ENCODE measurements around the gene RCOR1.

DNA sequence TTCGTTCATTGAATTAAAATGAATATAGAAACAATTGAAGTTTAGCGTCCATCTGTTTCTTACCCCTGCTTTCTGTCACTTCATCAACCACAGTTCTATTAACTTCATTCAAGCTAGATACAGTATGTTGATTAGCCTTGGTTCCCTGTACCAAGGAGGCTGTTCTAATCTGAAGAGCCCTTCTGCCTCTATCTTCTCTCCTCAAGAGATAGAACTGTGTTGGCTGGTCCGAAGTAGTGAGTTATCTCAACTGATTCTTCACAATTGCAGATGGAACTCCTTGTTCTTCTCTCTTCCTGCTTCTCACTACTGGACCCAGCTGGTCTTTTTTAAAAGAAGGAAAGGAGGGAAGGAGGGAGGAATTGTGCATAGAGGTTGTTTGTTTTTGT lies 102.7 kb downstream of the RCOR1 start:
- TF ChIP-seq, protein P1, sequence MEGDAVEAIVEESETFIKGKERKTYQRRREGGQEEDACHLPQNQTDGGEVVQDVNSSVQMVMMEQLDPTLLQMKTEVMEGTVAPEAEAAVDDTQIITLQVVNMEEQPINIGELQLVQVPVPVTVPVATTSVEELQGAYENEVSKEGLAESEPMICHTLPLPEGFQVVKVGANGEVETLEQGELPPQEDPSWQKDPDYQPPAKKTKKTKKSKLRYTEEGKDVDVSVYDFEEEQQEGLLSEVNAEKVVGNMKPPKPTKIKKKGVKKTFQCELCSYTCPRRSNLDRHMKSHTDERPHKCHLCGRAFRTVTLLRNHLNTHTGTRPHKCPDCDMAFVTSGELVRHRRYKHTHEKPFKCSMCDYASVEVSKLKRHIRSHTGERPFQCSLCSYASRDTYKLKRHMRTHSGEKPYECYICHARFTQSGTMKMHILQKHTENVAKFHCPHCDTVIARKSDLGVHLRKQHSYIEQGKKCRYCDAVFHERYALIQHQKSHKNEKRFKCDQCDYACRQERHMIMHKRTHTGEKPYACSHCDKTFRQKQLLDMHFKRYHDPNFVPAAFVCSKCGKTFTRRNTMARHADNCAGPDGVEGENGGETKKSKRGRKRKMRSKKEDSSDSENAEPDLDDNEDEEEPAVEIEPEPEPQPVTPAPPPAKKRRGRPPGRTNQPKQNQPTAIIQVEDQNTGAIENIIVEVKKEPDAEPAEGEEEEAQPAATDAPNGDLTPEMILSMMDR (IDR thresholded peaks at IDR 0.05) = no peak
- TF ChIP-seq POLR2A (IDR thresholded peaks at IDR 0.05) (no peak), EP300 (IDR thresholded peaks at IDR 0.05) (no peak), POLR2AphosphoS5 (IDR thresholded peaks at IDR 0.05) (no peak)

Measured in upper lobe of left lung (tissue), 4 donors.